Activated CD4-positive, alpha-beta T cell treated with anti-CD3 and anti-CD28 coated beads for 1 hour (primary cell): ENCODE data around the gene TAF11L9.
"Not testable (repeated sequence)": the region's sequence is repeated elsewhere in the genome, so short reads cannot be mapped to it uniquely, and the experiment has no call there.

Source experiments
- DNase-seq: peaks from one replicate; pipeline ENCODE4 v3.0.0-alpha.2; 2020

Gene TAF11L9

DNA sequence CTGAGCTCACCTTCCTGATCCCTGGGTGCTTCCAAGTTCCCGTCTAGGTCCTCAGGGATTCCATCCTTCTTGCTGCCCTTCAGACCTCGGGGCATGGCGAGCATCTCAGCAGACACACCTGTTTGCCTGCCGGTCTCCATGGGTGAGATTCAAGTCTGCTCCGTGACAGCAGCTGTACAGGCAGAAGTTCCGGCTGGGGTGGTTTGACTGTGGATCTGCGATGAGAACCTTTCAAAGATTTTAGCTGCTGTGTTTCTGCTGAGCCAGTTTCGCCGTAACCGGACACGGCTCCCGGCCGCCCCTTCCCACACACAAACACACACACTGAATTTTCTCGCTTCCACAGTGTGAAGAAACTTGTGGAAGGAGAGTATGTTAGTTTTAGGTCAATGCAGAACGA is at the start of gene TAF11L9:
TSS of gene TAF11L9 (minus strand) at position 140 of the 400 bp plus-strand sequence.
- not testable (repeated sequence) for DNase-seq

DNA sequence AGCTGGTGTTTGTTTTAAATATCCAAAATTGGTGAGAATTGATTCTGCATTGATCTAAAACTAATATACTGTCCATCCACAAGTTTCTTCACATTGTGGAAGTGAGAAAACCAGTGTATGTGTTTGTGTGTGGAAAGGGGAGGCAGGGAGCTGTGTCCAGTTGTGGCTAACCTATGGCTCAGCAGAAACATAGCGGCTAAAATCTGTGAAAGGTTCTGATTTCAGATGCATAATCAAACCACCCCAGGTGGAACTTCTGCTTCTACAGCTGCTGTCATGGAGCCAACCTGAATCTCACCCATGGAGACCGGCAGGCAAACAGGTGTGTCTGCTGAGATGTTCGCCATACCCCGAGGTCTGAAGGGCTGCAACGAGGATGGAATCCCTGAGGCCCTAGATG is 40.0 kb upstream of the TAF11L9 start, which contains the start of gene TAF11L14:
TSS of gene TAF11L14 (plus strand) at position 301 of the 400 bp plus-strand sequence.
- no peak for DNase-seq

DNA sequence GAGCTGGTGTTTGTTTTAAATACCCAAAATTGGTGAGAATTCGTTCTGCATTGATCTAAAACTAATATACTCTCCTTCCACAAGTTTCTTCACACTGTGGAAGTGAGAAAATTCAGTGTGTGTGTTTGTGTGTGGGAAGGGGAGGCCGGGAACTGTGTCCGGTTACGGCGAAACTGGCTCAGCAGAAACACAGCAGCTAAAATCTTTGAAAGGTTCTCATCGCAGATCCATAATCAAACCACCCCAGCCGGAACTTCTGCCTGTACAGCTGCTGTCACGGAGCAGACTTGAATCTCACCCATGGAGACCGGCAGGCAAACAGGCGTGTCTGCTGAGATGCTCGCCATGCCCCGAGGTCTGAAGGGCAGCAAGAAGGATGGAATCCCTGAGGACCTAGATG is 37.6 kb upstream of the TAF11L9 start, which contains the start of gene TAF11L13:
TSS of gene TAF11L13 (plus strand) at position 301 of the 400 bp plus-strand sequence.
- not testable (repeated sequence) for DNase-seq

DNA sequence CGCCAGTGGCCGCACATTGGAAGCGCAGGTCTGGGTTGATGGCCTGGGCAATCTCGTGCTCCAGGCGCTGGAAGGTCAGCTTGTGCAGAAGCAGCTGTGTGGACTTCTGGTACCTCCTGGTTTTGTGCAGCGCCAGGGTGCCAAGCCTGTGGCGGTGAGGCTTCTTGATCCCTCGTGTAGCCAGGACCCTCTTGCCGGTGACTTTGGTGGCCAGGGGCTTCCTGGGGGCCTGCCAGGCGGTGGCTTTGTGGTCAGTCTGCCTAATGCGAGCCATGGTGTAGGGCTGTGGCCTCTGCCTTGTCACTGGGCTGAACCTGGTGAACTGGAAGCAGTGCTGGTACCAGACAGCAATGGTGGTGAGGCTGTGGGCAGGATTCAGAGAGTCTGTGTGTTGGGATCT is 31.5 kb upstream of the TAF11L9 start:
- no peak for DNase-seq

DNA sequence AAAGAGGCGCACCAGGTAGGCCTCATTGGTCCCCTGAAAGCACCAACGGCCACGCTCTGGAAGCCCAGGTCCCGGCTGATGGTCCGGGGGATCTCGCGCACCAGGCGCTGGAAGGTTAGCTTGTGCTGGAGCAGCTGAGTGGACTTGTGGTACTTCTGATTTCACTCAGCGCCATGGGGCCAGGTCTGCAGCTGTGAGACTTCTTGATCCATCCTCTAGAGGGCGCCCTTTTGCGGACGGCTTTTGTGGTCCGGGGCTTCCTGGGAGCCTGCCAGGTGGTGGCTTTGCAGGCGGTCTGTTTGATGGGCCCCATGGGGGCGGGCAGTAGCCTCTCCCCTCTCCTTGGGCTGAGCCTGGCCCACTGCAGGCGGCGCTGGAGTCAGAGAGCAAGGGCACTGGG is 26.4 kb upstream of the TAF11L9 start:
- no peak for DNase-seq

DNA sequence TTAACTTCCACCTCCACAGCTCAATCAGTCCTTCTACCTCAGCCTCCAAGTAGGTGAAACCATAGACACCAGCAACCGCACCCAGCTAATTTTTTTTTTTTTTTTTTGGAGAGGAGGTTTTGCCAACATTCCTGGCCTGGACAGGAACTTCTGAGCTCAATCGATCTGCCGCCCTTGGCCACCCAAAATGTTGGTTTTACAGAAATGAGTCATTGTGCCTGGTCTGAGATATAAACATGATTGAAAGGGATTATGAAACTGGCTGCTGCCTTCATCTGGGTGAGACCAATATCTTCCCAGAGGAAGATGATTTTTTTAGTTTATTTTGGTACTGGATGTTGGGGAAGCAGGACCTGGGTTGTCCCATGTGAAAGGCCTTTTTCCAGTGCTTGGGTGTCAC is 25.2 kb upstream of the TAF11L9 start:
- DNase-seq = no peak

DNA sequence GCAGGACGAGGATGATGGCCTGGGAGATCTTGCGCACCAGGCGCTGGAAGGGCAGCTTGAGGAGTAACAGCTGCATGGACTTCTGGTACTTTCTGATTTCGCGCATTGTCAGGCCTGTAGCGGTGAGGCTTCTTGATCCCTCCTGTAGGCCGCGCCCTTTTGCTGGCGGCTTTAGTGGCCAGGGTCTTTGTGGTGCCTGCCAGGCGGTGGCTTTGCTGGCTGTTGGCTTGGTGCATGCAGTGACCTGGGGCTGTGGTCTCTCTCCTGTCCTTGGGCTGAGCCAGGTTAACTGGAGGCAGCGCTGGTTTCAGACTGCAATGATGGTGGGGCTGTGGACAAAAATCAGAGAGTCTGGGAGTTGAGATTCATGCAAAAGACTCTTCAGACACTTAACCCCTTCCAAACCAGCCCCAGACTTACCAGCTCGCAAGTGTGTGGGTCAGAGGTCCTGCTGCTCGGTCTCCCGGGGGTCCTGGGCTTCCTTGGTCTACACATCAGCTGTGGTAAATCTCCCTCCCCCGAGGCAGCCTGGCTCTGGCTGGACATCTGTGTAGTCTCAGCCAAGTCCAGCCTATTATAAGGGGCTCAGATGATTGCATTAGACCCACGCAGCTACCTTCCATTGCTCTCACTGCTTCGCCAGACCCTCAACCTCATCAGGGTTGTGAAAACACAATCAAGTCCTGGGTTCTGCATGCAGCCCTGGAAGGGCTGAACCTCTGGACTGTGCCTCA is 20.8 kb upstream of the TAF11L9 start:
- DNase-seq = no peak

DNA sequence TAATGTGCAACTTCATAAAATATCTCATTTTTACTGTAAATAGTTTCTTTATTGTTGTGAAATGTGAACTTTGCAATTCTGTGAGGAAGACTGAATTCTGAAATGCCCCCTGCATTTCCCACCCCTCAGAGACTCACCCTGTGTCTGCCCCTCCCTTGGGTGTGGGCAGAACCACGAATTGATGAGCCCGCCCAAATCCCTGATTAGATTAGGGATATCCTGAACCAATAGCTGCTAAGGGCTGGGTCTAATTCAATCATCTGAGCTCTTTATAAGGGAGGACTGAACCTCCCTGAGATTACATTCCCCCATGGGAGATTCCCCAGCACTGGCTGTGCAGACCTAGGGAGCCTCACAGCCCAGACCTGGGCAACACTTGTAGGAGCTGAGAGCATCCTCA is 15.9 kb upstream of the TAF11L9 start, which contains the start of gene TAF11L12:
TSS of gene TAF11L12 (plus strand) at position 301 of the 400 bp plus-strand sequence.
- DNase-seq = not testable (repeated sequence)

DNA sequence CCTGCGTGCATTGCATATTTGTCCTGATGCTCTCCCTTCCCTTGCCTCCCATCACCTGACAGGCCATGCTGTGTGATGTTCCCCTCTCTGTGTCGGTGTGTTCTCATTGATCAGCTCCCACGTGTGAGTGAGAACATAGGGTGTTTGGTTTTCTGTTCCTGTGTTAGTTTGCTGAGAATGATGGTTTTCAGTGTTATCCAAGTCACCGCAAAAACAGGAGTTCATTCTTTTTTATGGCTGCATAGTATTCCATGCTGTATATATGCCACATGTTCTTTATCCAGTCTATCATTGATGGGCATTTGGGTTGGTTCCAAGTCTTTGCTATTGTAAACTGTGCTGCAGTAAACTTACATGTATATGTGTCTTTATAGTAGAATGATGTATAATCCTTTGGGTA is 13.3 kb upstream of the TAF11L9 start:
- not testable (repeated sequence) for DNase-seq

DNA sequence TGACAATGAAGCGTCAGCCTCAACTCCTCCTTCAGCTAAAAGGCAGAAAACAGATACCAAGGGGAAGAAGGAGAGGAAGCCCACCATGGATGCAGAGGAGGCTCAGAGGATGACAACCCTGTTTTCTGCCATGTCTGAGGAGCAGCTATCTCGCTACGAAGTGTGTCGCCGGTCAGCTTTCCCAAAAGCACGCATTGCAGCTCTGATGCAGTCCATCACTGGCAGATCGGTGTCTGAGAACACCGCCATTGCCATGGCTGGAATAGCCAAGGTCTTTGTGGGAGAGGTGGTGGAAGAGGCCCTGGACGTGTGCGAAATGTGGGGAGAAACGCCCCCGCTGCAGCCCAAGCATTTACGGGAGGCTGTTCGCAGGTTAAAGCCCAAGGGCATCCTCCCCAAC is 10.8 kb upstream of the TAF11L9 start:
- no peak for DNase-seq

DNA sequence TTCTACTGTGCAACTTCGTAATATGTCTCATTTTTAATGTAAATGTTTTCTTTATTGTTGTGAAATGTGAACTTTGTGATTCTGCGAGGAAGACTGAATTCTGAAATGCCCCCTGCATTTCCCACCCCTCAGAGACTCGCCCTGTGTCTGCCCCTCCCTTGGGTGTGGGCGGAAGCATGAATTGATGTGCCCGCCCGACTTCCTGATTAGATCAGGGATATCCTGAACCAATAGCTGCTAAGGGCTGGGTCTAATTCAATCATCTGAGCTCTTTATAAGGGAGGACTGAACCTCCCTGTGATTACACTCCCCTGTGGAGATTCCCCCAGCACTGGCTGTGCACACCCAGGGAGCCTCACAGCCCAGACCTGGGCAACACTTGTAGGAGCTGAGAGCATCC is 9.7 kb upstream of the TAF11L9 start, which contains the start of gene TAF11L11:
TSS of gene TAF11L11 (plus strand) at position 304 of the 400 bp plus-strand sequence.
- DNase-seq = not testable (repeated sequence)

DNA sequence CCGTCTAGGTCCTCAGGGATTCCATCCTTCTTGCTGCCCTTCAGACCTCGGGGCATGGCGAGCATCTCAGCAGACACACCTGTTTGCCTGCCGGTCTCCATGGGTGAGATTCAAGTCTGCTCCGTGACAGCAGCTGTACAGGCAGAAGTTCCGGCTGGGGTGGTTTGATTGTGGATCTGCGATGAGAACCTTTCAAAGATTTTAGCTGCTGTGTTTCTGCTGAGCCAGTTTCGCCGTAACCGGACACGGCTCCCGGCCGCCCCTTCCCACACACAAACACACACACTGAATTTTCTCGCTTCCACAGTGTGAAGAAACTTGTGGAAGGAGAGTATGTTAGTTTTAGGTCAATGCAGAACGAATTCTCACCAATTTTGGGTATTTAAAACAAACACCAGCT is 3.5 kb upstream of the TAF11L9 start, which contains the start of gene TAF11L10:
TSS of gene TAF11L10 (minus strand) at position 101 of the 400 bp plus-strand sequence.
- DNase-seq = not testable (repeated sequence)

DNA sequence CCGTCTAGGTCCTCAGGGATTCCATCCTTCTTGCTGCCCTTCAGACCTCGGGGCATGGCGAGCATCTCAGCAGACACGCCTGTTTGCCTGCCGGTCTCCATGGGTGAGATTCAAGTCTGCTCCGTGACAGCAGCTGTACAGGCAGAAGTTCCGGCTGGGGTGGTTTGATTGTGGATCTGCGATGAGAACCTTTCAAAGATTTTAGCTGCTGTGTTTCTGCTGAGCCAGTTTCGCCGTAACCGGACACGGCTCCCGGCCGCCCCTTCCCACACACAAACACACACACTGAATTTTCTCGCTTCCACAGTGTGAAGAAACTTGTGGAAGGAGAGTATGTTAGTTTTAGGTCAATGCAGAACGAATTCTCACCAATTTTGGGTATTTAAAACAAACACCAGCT is 3.3 kb downstream of the TAF11L9 start, which contains the start of gene TAF11L8:
TSS of gene TAF11L8 (minus strand) at position 101 of the 400 bp plus-strand sequence.
- DNase-seq = not testable (repeated sequence)

DNA sequence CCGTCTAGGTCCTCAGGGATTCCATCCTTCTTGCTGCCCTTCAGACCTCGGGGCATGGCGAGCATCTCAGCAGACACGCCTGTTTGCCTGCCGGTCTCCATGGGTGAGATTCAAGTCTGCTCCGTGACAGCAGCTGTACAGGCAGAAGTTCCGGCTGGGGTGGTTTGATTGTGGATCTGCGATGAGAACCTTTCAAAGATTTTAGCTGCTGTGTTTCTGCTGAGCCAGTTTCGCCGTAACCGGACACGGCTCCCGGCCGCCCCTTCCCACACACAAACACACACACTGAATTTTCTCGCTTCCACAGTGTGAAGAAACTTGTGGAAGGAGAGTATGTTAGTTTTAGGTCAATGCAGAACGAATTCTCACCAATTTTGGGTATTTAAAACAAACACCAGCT is 8.5 kb downstream of the TAF11L9 start, which contains the start of gene TAF11L7:
TSS of gene TAF11L7 (minus strand) at position 101 of the 400 bp plus-strand sequence.
- not testable (repeated sequence) for DNase-seq
